Chondrocyte (in vitro differentiated cells): ENCODE results near the gene ADARB2. TPM values are rescaled to one million over a fixed set of nuclear protein-coding genes. Genes with fewer than 3 reads are reported as not detected.

Source experiments
- DNase-seq: peaks from one replicate; pipeline ENCODE4 v3.0.0; 2021; ENCODE audit warnings: mixed read lengths, low spot score
- H3K27ac Mint-ChIP-seq: one replicate; pipeline ENCODE4 v1.8.0; 2021; ENCODE audit warnings: mild to moderate bottlenecking, moderate library complexity, mixed read lengths; ENCODE audit not compliant: unreplicated experiment
- H3K27me3 Mint-ChIP-seq: 2 replicates; pipeline ENCODE4 v1.8.0; 2021; ENCODE audit warnings: low read depth, mixed read lengths
- H3K36me3 Mint-ChIP-seq: 2 replicates; pipeline ENCODE4 v1.8.0; 2021; ENCODE audit warnings: low read depth, mixed read lengths
- H3K4me1 Mint-ChIP-seq: 2 replicates; pipeline ENCODE4 v1.8.0; 2021; ENCODE audit warnings: low read depth, mild to moderate bottlenecking, mixed read lengths
- H3K4me3 Mint-ChIP-seq: one replicate; pipeline ENCODE4 v1.8.0; 2021; ENCODE audit warnings: mild to moderate bottlenecking, moderate library complexity, mixed read lengths; ENCODE audit not compliant: unreplicated experiment
- H3K9me3 Mint-ChIP-seq: 2 replicates; pipeline ENCODE4 v1.8.0; 2021; ENCODE audit warnings: low read depth, mixed read lengths
- CTCF ChIP-seq: fragments of 200-600 bp; sonication (generic); IDR thresholded peaks from 2 replicates; pipeline ENCODE4 v1.5.0; 2021; ENCODE audit warnings: antibody characterized with exemption, mild to moderate bottlenecking, moderate library complexity
- total RNA-seq: library from RNA; stranded (reverse); gene quantifications from 3 replicates; pipeline ENCODE4 v1.2.1, GENCODE V29; 2021

Gene ADARB2
- total RNA-seq, 1 donor from 2014 or later: 3.3 TPM

GRCh38 chr10:1600861-1601260 is 136.5 kb downstream of the ADARB2 start:
- no peaks in the 10 kb centered on the region for H3K36me3 Mint-ChIP-seq
- no peaks in the 10 kb centered on the region for H3K27me3 Mint-ChIP-seq
- no peak overlapping the region for H3K4me3 Mint-ChIP-seq
- no peaks in the 10 kb centered on the region for H3K4me1 Mint-ChIP-seq
- H3K27ac Mint-ChIP-seq: no peak overlapping the region
- no peaks in the 10 kb centered on the region for H3K9me3 Mint-ChIP-seq
- no peak for TF ChIP-seq CTCF
- no peak for DNase-seq

- Mint-ChIP-seq H3K27ac (no peak overlapping the region), H3K9me3 (no peaks in the 10 kb centered on the region), H3K36me3 (no peaks in the 10 kb centered on the region), H3K4me3 (no peak overlapping the region), H3K27me3 (peaks cover 2% of the 10 kb centered on the region), H3K4me1 (no peaks in the 10 kb centered on the region)
- no peak for TF ChIP-seq CTCF
- DNase-seq: no peak
Measured at GRCh38 chr10:1598393-1599153, 138.8 kb downstream of the ADARB2 start.

GRCh38 chr10:1597370-1598146 is 139.8 kb downstream of the ADARB2 start:
- no peaks in the 10 kb centered on the region for H3K4me1 Mint-ChIP-seq
- H3K4me3 Mint-ChIP-seq: no peak overlapping the region
- no peaks in the 10 kb centered on the region for H3K36me3 Mint-ChIP-seq
- no peaks in the 10 kb centered on the region for H3K9me3 Mint-ChIP-seq
- no peak for DNase-seq
- TF ChIP-seq CTCF: no peak
- no peak overlapping the region for H3K27ac Mint-ChIP-seq
- peaks cover 4% of the 10 kb centered on the region for H3K27me3 Mint-ChIP-seq

- no peak overlapping the region for H3K4me3 Mint-ChIP-seq
- H3K27me3 Mint-ChIP-seq: peaks cover 4% of the 10 kb centered on the region
- no peaks in the 10 kb centered on the region for H3K36me3 Mint-ChIP-seq
- H3K4me1 Mint-ChIP-seq: no peaks in the 10 kb centered on the region
- H3K27ac Mint-ChIP-seq: no peak overlapping the region
- DNase-seq: no peak
- H3K9me3 Mint-ChIP-seq: no peaks in the 10 kb centered on the region
- no peak for TF ChIP-seq CTCF
Measured at GRCh38 chr10:1596482-1597099, 140.7 kb downstream of the ADARB2 start.

- no peak overlapping the region for H3K27ac Mint-ChIP-seq
- no peaks in the 10 kb centered on the region for H3K9me3 Mint-ChIP-seq
- DNase-seq: no peak
- H3K4me1 Mint-ChIP-seq: no peaks in the 10 kb centered on the region
- H3K4me3 Mint-ChIP-seq: no peak overlapping the region
- H3K36me3 Mint-ChIP-seq: no peaks in the 10 kb centered on the region
- TF ChIP-seq CTCF: no peak
- H3K27me3 Mint-ChIP-seq: peaks cover 5% of the 10 kb centered on the region
Measured at GRCh38 chr10:1595726-1596125, 141.6 kb downstream of the ADARB2 start.
